Pericardium fibroblast (primary cell): Measurements from ENCODE around the gene GGA3. TPM values are rescaled to one million over a fixed set of nuclear protein-coding genes. Genes with fewer than 3 reads are reported as not detected.

Experiments
- total RNA-seq: library from RNA; depleted of rRNA; stranded (reverse); fragments of >200 nt; gene quantifications from 2 replicates; pipeline ENCODE4 v1.2.3, GENCODE V29; 2015

The GGA3 gene, protein sequence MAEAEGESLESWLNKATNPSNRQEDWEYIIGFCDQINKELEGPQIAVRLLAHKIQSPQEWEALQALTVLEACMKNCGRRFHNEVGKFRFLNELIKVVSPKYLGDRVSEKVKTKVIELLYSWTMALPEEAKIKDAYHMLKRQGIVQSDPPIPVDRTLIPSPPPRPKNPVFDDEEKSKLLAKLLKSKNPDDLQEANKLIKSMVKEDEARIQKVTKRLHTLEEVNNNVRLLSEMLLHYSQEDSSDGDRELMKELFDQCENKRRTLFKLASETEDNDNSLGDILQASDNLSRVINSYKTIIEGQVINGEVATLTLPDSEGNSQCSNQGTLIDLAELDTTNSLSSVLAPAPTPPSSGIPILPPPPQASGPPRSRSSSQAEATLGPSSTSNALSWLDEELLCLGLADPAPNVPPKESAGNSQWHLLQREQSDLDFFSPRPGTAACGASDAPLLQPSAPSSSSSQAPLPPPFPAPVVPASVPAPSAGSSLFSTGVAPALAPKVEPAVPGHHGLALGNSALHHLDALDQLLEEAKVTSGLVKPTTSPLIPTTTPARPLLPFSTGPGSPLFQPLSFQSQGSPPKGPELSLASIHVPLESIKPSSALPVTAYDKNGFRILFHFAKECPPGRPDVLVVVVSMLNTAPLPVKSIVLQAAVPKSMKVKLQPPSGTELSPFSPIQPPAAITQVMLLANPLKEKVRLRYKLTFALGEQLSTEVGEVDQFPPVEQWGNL
- total RNA-seq: 12.8 and 15.6 TPM in 2 replicates

DNA sequence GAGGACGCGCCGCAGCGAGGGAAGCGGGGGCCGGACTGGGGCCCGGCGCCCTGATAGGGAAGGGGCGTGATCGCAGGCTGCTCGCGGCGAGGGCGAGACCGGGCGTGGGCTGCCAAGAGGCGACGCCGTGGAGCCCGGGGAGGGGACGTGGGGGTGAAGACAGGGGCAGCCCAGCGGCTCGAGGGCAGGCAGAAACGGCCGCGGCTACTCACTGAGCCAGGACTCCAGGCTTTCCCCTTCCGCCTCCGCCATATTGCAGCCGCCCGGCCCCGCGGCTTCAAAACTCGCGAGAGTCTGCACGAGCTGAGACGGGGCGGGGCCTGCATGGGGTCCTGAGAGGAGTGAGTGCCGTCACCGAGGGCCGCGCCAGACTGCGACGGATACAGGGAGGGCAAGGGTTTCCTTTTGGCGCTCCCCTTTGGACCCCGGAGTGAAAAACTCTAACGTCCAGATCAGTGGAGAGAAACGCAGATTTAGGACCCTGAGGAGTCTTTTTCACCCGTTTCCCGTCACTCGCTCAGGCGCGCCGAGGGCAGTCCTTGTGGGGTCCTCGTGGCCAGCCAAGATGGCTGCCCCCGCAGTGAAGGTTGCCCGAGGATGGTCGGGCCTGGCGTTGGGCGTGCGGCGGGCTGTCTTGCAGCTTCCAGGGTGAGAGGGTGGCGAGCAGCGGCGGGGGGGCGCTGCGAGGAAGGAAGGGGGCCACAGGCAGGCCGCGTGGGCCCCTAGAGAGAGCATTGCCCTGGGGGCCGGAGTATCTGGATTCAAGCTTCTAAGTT is at the start of gene GGA3, which contains the start of gene MRPS7:
Gene GGA3 (minus strand): TSS at position 271 of the 776 bp plus-strand sequence. CDS start 19 bp downstream, at position 252.
Gene MRPS7 (plus strand): TSS at position 544 of the 776 bp plus-strand sequence. CDS start 22 bp downstream, at position 566.

GRCh38 chr17:75289115-75289831 is 27.9 kb upstream of the GGA3 start, which contains the start of gene SLC25A19:
SLC25A19 (minus strand) TSS chr17:75289433; CDS start chr17:75286764, 2,669 bp downstream.

GRCh38 chr17:75270966-75271232 is 9.5 kb upstream of the GGA3 start, which contains the start of gene MIF4GD:
MIF4GD (minus strand) TSS chr17:75271231; CDS start chr17:75270195, 1,036 bp downstream.

DNA sequence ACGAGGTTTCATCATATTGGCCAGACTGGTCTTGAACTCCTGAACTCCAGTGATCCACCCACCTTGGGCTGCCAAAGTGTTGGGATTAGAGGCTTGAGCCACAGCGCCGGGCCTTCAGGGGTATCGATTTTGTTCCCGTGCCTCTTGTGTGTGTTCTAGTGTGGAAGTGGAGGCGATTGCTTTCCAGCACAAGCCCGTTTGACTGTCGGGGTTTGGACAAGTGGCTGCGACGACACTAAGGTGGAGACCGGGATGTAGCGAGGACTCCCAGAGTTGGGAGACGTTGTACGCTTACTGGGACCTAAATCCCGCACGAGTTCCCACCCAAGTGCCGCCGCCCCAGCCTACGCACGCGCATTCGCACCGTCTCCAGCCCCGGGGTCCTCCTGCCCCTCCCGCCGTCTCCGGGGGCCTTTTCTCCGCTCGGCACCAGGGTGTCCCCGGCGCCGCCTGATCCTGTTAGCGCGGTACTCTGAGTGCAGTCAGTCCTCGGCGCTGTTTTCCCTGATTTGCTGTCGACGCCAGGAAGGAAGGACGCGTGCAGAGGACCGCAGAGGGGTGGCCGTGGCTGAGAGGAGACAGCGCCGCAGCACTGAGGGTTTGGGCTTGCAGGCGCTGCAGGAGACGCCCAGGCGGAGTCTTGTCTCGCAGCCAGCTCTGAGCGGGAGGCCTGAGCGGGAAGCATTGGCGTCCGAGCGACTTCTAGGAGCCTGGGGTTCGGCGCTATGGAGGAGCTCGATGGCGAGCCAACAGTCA is 56.2 kb downstream of the GGA3 start, which contains the start of gene NUP85:
Gene NUP85 (plus strand): TSS at position 643 of the 756 bp plus-strand sequence. CDS start 83 bp downstream, at position 726.

Other genes starting within 250 kb of the GGA3 start
- gene MRPL58, start 248.9 kb downstream of the GGA3 start, total RNA-seq: 39.0 and 40.1 TPM in 2 replicates
- gene ATP5PD, start 214.6 kb downstream of the GGA3 start, total RNA-seq: 216 and 251 TPM in 2 replicates
- 13.0 and 20.0 TPM in 2 replicates for gene KCTD2, start 214.4 kb downstream of the GGA3 start, total RNA-seq
- gene SLC16A5, start 173.7 kb downstream of the GGA3 start, total RNA-seq: 5.0 and 6.0 TPM in 2 replicates
- 3.0 and 12.7 TPM in 2 replicates for gene ARMC7, start 151.6 kb downstream of the GGA3 start, total RNA-seq
- 90.9 and 108 TPM in 2 replicates for gene NT5C, start 129.9 kb downstream of the GGA3 start, total RNA-seq
- gene JPT1, start 107.1 kb downstream of the GGA3 start, total RNA-seq: 75.4 and 105 TPM in 2 replicates
- gene SUMO2, start 78.6 kb downstream of the GGA3 start, total RNA-seq: 73.5 and 82.2 TPM in 2 replicates
- 29.6 and 30.1 TPM in 2 replicates for gene NUP85, start 55.9 kb downstream of the GGA3 start, total RNA-seq
- gene MRPS7, start 273 bp upstream of the GGA3 start, total RNA-seq: 22.6 and 52.7 TPM in 2 replicates
- 6.9 and 7.8 TPM in 2 replicates for gene MIF4GD, start 9.6 kb upstream of the GGA3 start, total RNA-seq
- 5.0 and 6.4 TPM in 2 replicates for gene SLC25A19, start 27.8 kb upstream of the GGA3 start, total RNA-seq
- gene GRB2, start 144.1 kb upstream of the GGA3 start, total RNA-seq: 44.3 and 71.6 TPM in 2 replicates
- 41.0 and 41.5 TPM in 2 replicates for gene TMEM94, start 195.0 kb upstream of the GGA3 start, total RNA-seq